WTC11 (cell line): Measurements from ENCODE around the gene LFNG. TPM values are rescaled to one million over a fixed set of nuclear protein-coding genes. Genes with fewer than 3 reads are reported as not detected.

Source experiments
- ATAC-seq: fragments of 200-7000 bp; cut with Tn5 transposase; 2 replicates; pipeline ENCODE4 v1.10.0; 2021; ENCODE audit warnings: mild to moderate bottlenecking, moderate library complexity
- CTCF ChIA-PET: fragments of 300-600 bp; sonication (Branson Sonifier 250); formaldehyde crosslinking; loops from one replicate; lab custom pipeline; 2021; ENCODE audit warnings: antibody characterized with exemption; lab: Charles Lee
- POLR2A ChIA-PET: fragments of 350-600 bp; sonication (Branson Sonifier 250); formaldehyde crosslinking; loops from one replicate; lab custom pipeline; 2021; ENCODE audit warnings: antibody characterized with exemption; lab: Charles Lee
- DNase-seq: peaks from one replicate; pipeline ENCODE4 v3.0.0; 2021; ENCODE audit warnings: low spot score
- H3K27ac Mint-ChIP-seq: 2 replicates; pipeline ENCODE4 v1.8.0; 2021; ENCODE audit warnings: mixed read lengths
- H3K27me3 Mint-ChIP-seq: 2 replicates; pipeline ENCODE4 v1.8.0; 2021; ENCODE audit warnings: low read depth, mild to moderate bottlenecking, moderate library complexity, mixed read lengths
- H3K36me3 Mint-ChIP-seq: 2 replicates; pipeline ENCODE4 v1.8.0; 2021; ENCODE audit warnings: mixed read lengths
- H3K4me1 Mint-ChIP-seq: 2 replicates; pipeline ENCODE4 v1.8.0; 2022; ENCODE audit warnings: mixed read lengths
- H3K4me3 Mint-ChIP-seq: 2 replicates; pipeline ENCODE4 v1.8.0; 2021; ENCODE audit warnings: mild to moderate bottlenecking, moderate library complexity, mixed read lengths
- H3K9me3 Mint-ChIP-seq: 2 replicates; pipeline ENCODE4 v1.8.0; 2021; ENCODE audit warnings: mixed read lengths
- CREM ChIP-seq: sonication (generic); formaldehyde crosslinking; IDR thresholded peaks from 2 replicates; pipeline ENCODE4 v1.8.1; 2022; ENCODE audit warnings: mild to moderate bottlenecking, missing genetic modification reagents, moderate library complexity
- CTCF ChIP-seq: fragments of 200-600 bp; IDR thresholded peaks from 2 replicates; pipeline ENCODE4 v1.8.0; 2022; ENCODE audit warnings: antibody characterized with exemption
- ELF4 ChIP-seq: sonication (generic); formaldehyde crosslinking; IDR thresholded peaks from 2 replicates; pipeline ENCODE4 v1.8.1; 2022; ENCODE audit warnings: low read depth, mild to moderate bottlenecking, moderate library complexity, missing genetic modification reagents
- ERG ChIP-seq: fragments of 250-450 bp; sonication (Bioruptor Pico); IDR thresholded peaks from 2 replicates; pipeline ENCODE4 v1.8.0; 2021; ENCODE audit warnings: mild to moderate bottlenecking
- IRF2 ChIP-seq: sonication (generic); formaldehyde crosslinking; IDR thresholded peaks from 2 replicates; pipeline ENCODE4 v1.8.0; 2022; ENCODE audit warnings: low read depth, missing genetic modification reagents, borderline replicate concordance
- MYBL2 ChIP-seq: sonication (generic); formaldehyde crosslinking; IDR thresholded peaks from 2 replicates; pipeline ENCODE4 v1.8.1; 2023; ENCODE audit warnings: mild to moderate bottlenecking, moderate library complexity, missing genetic modification reagents
- NFE2L1 ChIP-seq: sonication (generic); formaldehyde crosslinking; IDR thresholded peaks from 2 replicates; pipeline ENCODE4 v1.8.1; 2023; ENCODE audit warnings: missing genetic modification reagents
- NFYB ChIP-seq: sonication (generic); formaldehyde crosslinking; conservative IDR thresholded peaks from 2 replicates; pipeline ENCODE4 v1.8.0; 2022; ENCODE audit warnings: low read depth, missing genetic modification reagents
- NR2C2 ChIP-seq: sonication (generic); formaldehyde crosslinking; IDR thresholded peaks from 2 replicates; pipeline ENCODE4 v1.8.0; 2022; ENCODE audit warnings: mild to moderate bottlenecking, missing genetic modification reagents
- PREB ChIP-seq: sonication (generic); formaldehyde crosslinking; IDR thresholded peaks from 2 replicates; pipeline ENCODE4 v1.8.1; 2022; ENCODE audit warnings: mild to moderate bottlenecking, missing genetic modification reagents, moderate library complexity, borderline replicate concordance
- RELA ChIP-seq: sonication (generic); formaldehyde crosslinking; IDR thresholded peaks from 2 replicates; pipeline ENCODE4 v1.8.1; 2022; ENCODE audit warnings: missing genetic modification reagents, mild to moderate bottlenecking, borderline replicate concordance
- SMAD3 ChIP-seq: sonication (generic); formaldehyde crosslinking; IDR thresholded peaks from 2 replicates; pipeline ENCODE4 v1.8.0; 2022; ENCODE audit warnings: missing genetic modification reagents, mild to moderate bottlenecking, borderline replicate concordance
- TP53 ChIP-seq: sonication (generic); formaldehyde crosslinking; IDR thresholded peaks from 2 replicates; pipeline ENCODE4 v1.8.1; 2023; ENCODE audit warnings: mild to moderate bottlenecking, missing genetic modification reagents
- ZBTB21 ChIP-seq: sonication (generic); formaldehyde crosslinking; IDR thresholded peaks from 2 replicates; pipeline ENCODE4 v1.8.1; 2023; ENCODE audit warnings: mild to moderate bottlenecking, missing genetic modification reagents, borderline replicate concordance
- ZMAT4 ChIP-seq: fragments of 250-450 bp; sonication (Bioruptor Pico); IDR thresholded peaks from 2 replicates; pipeline ENCODE4 v1.9.0; 2021; ENCODE audit warnings: mild to moderate bottlenecking
- ZNF281 ChIP-seq: sonication (generic); formaldehyde crosslinking; IDR thresholded peaks from 2 replicates; pipeline ENCODE4 v1.8.0; 2023; ENCODE audit warnings: mild to moderate bottlenecking, missing genetic modification reagents
- ZNF532 ChIP-seq: fragments of 250-450 bp; sonication (Bioruptor Pico); IDR thresholded peaks from 2 replicates; pipeline ENCODE4 v1.9.0; 2021; ENCODE audit warnings: mild to moderate bottlenecking, borderline replicate concordance
- total RNA-seq: library from RNA; stranded (reverse); gene quantifications from 3 replicates; pipeline ENCODE4 v1.2.3, GENCODE V29; 2021

Gene LFNG
- total RNA-seq, 1 experiment from 2014 or later = 29.4 TPM

GRCh38 chr7:2546776-2547586 lies 27.4 kb downstream of the LFNG start:
- no peak for TF ChIP-seq NFYB (CRISPR knock-in tag)
- TF ChIP-seq CREM (CRISPR knock-in tag) = no peak
- TF ChIP-seq ERG (CRISPR knock-in tag) = no peak
- no peak for TF ChIP-seq MYBL2 (CRISPR knock-in tag)
- TF ChIP-seq NFE2L1 (CRISPR knock-in tag) = no peak
- TF ChIP-seq ELF4 (CRISPR knock-in tag) = no peak
- TF ChIP-seq RELA (CRISPR knock-in tag) = no peak
- TF ChIP-seq NR2C2 (CRISPR knock-in tag) = no peak
- TF ChIP-seq ZNF281 (CRISPR knock-in tag) = no peak
- no peak for TF ChIP-seq PREB (CRISPR knock-in tag)
- no peak for TF ChIP-seq ZMAT4 (CRISPR knock-in tag)
- no peak for TF ChIP-seq ZBTB21 (CRISPR knock-in tag)
- no peak for TF ChIP-seq TP53 (CRISPR knock-in tag)
- no peak for TF ChIP-seq SMAD3 (CRISPR knock-in tag)
- no peak for TF ChIP-seq IRF2 (CRISPR knock-in tag)
- no peak for TF ChIP-seq CTCF
- TF ChIP-seq ZNF532 (CRISPR knock-in tag) = no peak
- Mint-ChIP-seq H3K4me3 (no peak overlapping the region), H3K27ac (peak overlapping the region; percentile 36; the same call in 1 of the 2 replicates), H3K36me3 (peaks cover 58% of the 10 kb centered on the region), H3K27me3 (no peaks in the 10 kb centered on the region), H3K4me1 (no peaks in the 10 kb centered on the region), H3K9me3 (no peaks in the 10 kb centered on the region)
- no peak for DNase-seq
- no peak for ATAC-seq
- POLR2A ChIA-PET = no interaction called here
- CTCF ChIA-PET = interaction anchor here (1.5 kb wide), 1 partner anchor 78 kb away, joined by 5 read pairs; no protein-coding TSS in a partner anchor
